ENCODE measurements around the gene TOMM6. TPM values are rescaled to one million over a fixed set of nuclear protein-coding genes. Genes with fewer than 3 reads are reported as not detected.

The TOMM6 gene
- total RNA-seq, 1 experiment from 2014 or later, result 192 TPM

DNA sequence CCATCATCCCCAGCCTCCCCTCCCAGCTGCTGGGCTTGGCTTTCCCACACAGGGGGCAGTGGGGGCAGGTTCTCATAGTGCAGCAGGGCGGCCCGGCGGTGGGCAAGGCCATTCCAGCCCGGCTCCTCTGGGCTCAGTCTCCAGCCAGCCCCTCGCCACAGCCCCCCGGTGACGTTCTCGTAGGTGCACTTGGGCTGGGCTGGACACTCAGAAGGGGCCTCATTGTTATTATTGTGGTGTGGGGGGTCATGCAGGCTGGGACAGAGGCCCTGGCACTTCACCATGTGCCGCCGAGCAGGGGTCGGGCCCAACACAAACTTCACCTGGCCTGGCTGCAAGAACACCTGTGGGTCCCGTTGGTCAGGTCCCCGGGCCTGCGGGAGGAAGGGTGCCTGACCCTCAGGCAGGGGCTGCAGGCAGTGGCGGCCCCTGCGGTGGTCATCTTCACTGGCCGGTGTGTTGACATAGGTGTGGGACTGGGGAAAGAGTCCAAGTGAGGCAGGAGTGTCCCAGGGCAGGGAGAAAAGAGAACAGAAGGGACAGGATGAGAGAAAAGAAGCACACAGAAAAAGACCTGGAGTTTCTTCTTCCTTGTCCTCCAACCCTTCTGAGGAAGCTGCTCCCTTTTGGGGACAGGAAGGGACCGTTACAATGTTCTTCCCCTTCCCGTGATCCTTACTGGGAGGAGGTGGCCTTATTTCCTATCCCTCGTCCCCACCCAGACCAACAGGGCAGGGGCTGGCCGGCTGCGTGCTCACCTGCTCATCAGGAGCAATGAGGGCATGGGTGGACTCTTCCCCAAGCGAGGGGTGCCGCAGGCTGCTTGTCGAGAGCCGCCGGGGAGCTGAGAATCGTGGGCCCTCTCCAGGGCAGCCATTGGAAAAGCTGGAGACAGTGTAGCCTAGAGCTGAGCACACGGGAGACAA, 16.2 kb upstream of the TOMM6 start:
- no peak overlapping the region for H3K4me3 ChIP-seq
- no peaks in the 10 kb centered on the region for H3K4me1 ChIP-seq (replicated peaks)
- no peak for DNase-seq (ENCODE audit: low read depth in 1 of 2, low spot score in 2 of 2)
- H3K36me3 ChIP-seq, result peaks cover 35% of the 10 kb centered on the region
- no peaks in the 10 kb centered on the region for H3K27me3 ChIP-seq (replicated peaks)
- H3K9me3 ChIP-seq (replicated peaks), result no peaks in the 10 kb centered on the region
- no peak overlapping the region for H3K27ac ChIP-seq

GRCh38 chr6:41774841-41775240, 12.7 kb upstream of the TOMM6 start:
- Histone ChIP-seq H3K27ac (no peak overlapping the region), H3K9me3 (replicated peaks) (no peaks in the 10 kb centered on the region), H3K36me3 (peaks cover 35% of the 10 kb centered on the region), H3K4me3 (no peak overlapping the region), H3K27me3 (replicated peaks) (no peaks in the 10 kb centered on the region), H3K4me1 (replicated peaks) (0 out of 2 replicates have a peak, but pooled peaks cover 4% of the 10 kb centered on the region)
- DNase-seq (ENCODE audit: low read depth in 1 of 2, low spot score in 2 of 2), result no peak

DNA sequence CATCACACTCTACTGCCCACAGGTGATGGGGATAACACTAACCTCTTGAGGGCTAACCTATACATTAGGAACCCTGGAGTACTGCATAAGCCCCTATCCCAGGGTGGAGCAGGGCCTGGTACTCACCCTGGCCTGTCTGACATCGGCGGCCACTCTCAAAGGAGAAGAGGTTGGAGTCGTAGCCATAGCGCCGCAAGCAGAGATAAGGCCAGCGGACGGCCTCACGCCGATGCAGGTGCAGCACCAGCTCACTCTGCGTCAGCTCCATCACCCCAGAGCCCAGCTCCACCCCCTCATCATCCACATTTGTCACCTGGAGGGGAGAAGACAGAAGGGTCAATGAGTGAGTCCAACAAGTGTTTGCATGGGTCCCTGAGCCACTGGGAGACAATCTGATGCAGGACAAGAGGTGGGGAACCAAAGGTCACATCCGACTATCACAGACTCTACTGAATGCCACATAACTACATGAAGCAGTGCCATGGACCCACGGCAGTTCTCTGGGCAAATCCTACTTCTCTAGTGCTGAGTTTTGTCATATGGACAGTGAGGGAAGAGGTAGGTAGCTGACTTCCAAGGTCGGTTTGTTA, 12.1 kb upstream of the TOMM6 start:
- no peak overlapping the region for H3K4me3 ChIP-seq
- H3K36me3 ChIP-seq, result peaks cover 35% of the 10 kb centered on the region
- no peaks in the 10 kb centered on the region for H3K27me3 ChIP-seq (replicated peaks)
- DNase-seq (ENCODE audit: low read depth in 1 of 2, low spot score in 2 of 2), result no peak
- no peak overlapping the region for H3K27ac ChIP-seq
- no peaks in the 10 kb centered on the region for H3K9me3 ChIP-seq (replicated peaks)
- H3K4me1 ChIP-seq (replicated peaks), result 0 out of 2 replicates have a peak, but pooled peaks cover 4% of the 10 kb centered on the region

DNA sequence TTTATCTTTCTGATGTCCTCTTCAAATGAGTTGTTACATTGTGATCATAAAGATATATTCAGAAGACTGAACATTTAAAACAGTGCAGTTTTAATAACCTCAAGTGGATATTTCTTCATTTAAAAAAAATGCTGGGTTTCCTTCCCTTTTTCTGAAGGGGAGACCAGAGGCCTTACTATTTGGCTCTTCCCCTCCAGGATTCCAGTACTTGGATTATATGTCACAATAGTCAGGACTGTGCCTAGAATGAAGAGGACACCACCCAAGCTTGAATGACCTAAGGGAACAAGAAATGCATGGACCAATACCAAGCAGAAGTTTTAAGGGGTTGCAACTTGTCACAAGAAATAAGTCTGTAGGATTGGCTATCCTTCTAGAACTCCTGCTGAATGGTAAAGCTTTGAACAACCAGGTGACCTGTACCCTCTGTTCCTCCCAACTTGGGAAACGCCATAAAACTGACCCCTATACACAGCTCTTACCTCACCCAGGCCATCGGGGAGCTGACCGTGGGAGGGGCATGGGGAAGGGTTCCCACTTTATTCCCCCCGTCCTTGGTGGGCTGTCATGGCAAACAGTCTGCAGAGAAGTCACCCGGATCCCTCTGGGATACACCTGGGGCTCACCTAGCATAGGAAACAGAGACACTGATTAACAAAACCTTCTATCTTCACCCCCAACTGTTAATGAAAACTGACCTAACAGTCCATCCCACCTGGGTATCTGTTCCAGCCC, 9.8 kb upstream of the TOMM6 start:
- Histone ChIP-seq H3K27ac (no peak overlapping the region), H3K36me3 (peaks cover 20% of the 10 kb centered on the region), H3K27me3 (replicated peaks) (0 out of 2 replicates have a peak, but pooled peaks cover 6% of the 10 kb centered on the region), H3K4me3 (no peak overlapping the region), H3K4me1 (replicated peaks) (peaks cover 8% of the 10 kb centered on the region; the same call in 1 of the 2 replicates), H3K9me3 (replicated peaks) (no peaks in the 10 kb centered on the region)
- no peak for DNase-seq (ENCODE audit: low read depth in 1 of 2, low spot score in 2 of 2)

DNA sequence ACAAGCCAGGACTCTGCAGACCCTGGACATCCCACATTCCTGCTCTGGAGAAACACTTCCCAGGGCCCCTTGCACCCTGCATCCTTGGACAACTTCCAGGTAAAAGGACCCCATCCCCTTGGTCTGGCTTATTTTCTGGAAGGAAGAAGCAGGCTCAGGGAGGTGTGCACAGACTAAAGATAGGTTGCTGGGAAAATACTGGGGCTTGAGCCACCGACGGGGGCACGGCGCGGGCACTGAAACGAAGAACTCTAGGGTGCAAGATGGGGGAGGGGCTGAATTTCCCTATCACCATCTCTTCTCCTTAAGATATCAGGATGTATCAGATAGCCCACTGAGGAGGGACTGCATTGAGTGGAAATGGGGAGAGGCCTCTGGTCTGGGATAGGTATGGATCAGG, 8.6 kb upstream of the TOMM6 start:
- no peak overlapping the region for H3K27ac ChIP-seq
- H3K9me3 ChIP-seq (replicated peaks), result no peaks in the 10 kb centered on the region
- 0 out of 2 replicates have a peak, but pooled peaks cover 6% of the 10 kb centered on the region for H3K27me3 ChIP-seq (replicated peaks)
- DNase-seq (ENCODE audit: low read depth in 1 of 2, low spot score in 2 of 2), result no peak
- peak overlapping the region; percentile 47 for H3K4me3 ChIP-seq
- H3K36me3 ChIP-seq, result peaks cover 15% of the 10 kb centered on the region
- H3K4me1 ChIP-seq (replicated peaks), result peaks cover 8% of the 10 kb centered on the region; the same call in 1 of the 2 replicates

DNA sequence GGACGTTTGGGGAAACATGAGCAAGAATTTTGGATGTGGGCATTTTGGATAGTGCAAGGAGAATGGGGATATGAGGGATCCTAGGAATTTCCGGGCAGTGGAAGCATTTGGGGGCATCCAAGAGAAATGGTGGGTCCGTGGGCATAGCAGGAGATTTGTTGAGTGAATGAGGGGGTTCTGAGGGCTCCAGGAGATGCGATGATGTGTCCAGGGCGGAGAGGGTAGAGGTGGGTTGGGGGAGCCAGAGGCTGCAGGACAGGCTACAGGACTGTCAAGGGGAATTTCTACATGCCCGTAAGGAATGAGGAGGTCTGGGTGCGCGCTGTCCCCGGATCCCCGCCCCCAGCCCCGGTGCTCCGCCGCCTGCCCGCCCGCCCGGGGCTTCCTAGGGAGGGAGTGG, 8.2 kb upstream of the TOMM6 start:
- Histone ChIP-seq H3K4me1 (replicated peaks) (peaks cover 8% of the 10 kb centered on the region; the same call in 1 of the 2 replicates), H3K36me3 (peaks cover 10% of the 10 kb centered on the region), H3K9me3 (replicated peaks) (no peaks in the 10 kb centered on the region), H3K27me3 (replicated peaks) (0 out of 2 replicates have a peak, but pooled peaks cover 6% of the 10 kb centered on the region), H3K4me3 (peak overlapping the region; percentile 47), H3K27ac (no peak overlapping the region)
- DNase-seq (ENCODE audit: low read depth in 1 of 2, low spot score in 2 of 2), result no peak

DNA sequence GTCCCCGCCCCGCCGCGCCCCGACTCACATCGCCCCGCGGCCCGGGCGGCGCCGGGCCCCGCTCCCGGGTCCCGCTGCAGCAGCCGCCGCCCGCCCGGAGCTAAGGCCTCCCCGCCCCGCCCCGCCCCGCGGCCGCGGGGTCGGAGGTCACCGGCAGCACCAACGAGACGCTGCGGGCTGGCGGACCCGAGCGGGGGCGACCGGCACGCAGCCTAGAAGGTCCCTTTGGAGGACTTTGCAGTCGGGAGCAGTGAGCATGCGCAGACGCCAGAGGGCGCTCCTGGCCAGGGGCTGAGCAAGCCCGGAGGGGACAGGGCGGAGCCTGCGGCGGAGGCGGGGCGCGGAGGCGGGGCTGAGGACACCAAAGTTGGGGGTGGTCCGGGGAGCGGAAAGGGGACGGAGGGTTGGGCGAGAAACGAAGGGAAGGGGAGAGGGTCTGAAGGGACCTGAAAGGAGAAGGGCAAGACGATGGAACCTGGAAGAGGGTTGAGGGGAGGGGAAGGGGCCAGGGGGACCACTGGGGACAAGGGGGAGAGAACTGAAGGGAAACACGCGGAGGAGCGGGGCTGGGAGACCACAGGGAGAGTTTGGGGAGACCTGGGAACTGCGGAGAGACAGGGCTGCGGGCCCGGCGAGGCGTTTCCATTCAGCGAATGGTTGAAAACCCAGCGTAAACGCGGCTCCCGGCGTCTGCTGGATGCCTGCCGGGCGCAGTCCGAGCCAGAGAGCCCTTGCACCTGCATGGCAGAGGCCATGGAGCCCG, 7.5 kb upstream of the TOMM6 start, which contains the start of gene FRS3:
Gene FRS3, minus strand, starts transcription at position 113 of the 763 bp plus-strand sequence. CDS start 2,913 bp downstream, outside the sequence.
- H3K27me3 ChIP-seq (replicated peaks), result 0 out of 2 replicates have a peak, but pooled peaks cover 6% of the 10 kb centered on the region
- no peaks in the 10 kb centered on the region for H3K9me3 ChIP-seq (replicated peaks)
- H3K27ac ChIP-seq, result no peak within 1 kb of the TSS
- peaks cover 8% of the 10 kb centered on the region; the same call in 1 of the 2 replicates for H3K4me1 ChIP-seq (replicated peaks)
- peak within 1 kb of the TSS; percentile 47 for H3K4me3 ChIP-seq
- peak; percentile 85 to 96 for DNase-seq (ENCODE audit: low read depth in 1 of 2, low spot score in 2 of 2)
- peaks cover 8% of the 10 kb centered on the region for H3K36me3 ChIP-seq

DNA sequence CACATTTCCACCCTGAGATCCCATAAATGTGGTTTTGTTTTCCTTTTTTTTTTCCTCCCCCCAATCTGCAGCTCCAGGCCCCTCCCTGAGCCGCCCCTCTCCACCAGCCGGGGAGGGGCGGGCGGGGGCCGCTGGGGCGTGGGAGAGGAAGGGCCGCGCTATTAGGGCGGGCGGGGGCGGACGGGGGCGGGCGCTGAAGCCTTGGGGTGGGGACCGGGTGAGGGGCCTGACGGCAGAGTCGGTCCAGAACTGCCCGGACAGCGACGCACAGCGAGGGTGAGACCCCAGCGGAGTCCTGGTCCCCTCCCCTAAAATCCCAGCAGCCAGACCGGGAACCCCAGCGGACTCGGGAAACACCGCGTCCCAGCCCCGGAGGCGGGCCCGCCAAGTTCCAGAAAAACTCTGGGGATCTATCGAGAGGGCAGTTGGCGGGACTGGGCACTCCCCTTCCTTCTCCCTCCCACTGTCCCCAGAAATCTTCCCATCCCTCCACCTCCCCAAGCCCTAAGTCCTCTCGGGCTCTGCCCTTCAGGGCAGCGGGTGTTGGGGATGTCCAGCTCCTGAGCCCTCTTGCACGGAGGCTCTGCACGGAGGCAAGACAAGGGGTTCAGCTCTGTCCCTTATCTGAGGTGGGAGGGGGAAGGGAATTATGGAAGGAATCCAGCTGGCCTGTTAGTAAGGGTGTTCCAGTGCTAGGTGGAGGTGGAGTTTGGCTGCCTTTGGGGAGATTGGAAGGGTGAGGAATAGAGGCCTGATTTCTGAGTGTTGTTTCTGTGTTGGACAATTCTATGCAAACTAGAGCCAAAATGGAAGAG, 6.7 kb upstream of the TOMM6 start, which contains the start of gene PRICKLE4:
Gene PRICKLE4, plus strand, starts transcription at position 232 of the 815 bp plus-strand sequence. CDS start 2,692 bp downstream, outside the sequence.
- Histone ChIP-seq H3K9me3 (replicated peaks) (no peaks in the 10 kb centered on the region), H3K27me3 (replicated peaks) (0 out of 2 replicates have a peak, but pooled peaks cover 6% of the 10 kb centered on the region), H3K36me3 (peaks cover under 1% of the 10 kb centered on the region; the same call in 1 of the 2 replicates), H3K4me3 (peak within 1 kb of the TSS; percentile 47), H3K4me1 (replicated peaks) (peaks cover 9% of the 10 kb centered on the region), H3K27ac (no peak within 1 kb of the TSS)
- no peak for DNase-seq (ENCODE audit: low read depth in 1 of 2, low spot score in 2 of 2)

DNA sequence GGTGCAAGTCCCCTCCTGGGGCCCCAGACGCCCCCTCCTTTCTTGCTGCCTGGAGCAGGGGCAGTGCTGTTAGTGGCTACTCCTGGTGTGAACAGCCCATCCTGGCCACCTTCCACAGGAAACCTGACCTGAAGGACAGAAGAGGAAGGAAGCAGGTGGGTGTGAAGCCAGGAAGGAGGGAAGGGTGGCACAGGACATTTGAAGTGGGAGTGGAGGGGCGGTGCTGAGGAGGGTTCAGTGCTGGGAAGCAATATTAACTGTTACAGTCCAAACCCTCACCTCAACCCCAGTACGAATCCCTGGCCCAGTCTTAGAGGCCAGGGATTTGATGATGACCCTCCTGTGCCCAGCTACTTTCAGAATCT, 6.1 kb upstream of the TOMM6 start:
- Histone ChIP-seq H3K27me3 (replicated peaks) (0 out of 2 replicates have a peak, but pooled peaks cover 6% of the 10 kb centered on the region), H3K4me3 (no peak overlapping the region), H3K27ac (no peak overlapping the region), H3K9me3 (replicated peaks) (no peaks in the 10 kb centered on the region), H3K4me1 (replicated peaks) (peaks cover 15% of the 10 kb centered on the region), H3K36me3 (0 out of 2 replicates have a peak, but pooled peaks cover 4% of the 10 kb centered on the region)
- DNase-seq (ENCODE audit: low read depth in 1 of 2, low spot score in 2 of 2), result no peak

- 0 out of 2 replicates have a peak, but pooled peaks cover 6% of the 10 kb centered on the region for H3K27me3 ChIP-seq (replicated peaks)
- no peak for DNase-seq (ENCODE audit: low read depth in 1 of 2, low spot score in 2 of 2)
- H3K4me1 ChIP-seq (replicated peaks), result peaks cover 16% of the 10 kb centered on the region
- H3K36me3 ChIP-seq, result 0 out of 2 replicates have a peak, but pooled peaks cover 4% of the 10 kb centered on the region
- no peaks in the 10 kb centered on the region for H3K9me3 ChIP-seq (replicated peaks)
- no peak overlapping the region for H3K4me3 ChIP-seq
- H3K27ac ChIP-seq, result no peak overlapping the region
Measured at GRCh38 chr6:41783106-41783780, 4.3 kb upstream of the TOMM6 start.

DNA sequence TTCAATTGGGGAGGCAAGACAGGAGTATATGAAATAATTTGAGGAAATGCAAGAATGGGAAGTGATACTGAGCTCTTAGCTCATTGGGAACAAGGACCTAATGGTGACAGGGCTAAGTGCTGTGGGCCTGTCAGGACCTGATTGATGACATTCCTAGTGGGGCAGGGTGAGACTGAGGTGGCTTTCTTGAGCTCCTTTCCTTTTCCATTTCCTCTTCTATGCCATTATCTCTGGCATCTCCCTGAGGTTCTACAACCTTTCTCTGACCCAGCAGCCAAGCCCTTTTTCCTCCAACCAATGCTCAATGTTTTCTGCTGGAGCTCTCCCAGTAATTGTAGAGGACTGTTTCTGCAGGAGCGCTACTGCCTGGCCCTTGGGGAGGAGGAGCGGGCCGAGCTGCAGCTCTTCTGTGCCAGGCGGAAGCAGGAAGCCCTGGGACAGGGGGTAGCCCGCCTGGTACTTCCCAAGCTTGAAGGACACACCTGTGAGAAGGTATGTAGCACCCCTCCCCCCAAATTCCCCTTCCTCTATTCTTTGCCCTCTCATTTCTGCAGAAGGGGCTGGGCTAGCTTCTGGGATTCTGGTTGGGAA, 2.8 kb upstream of the TOMM6 start:
- no peak for DNase-seq (ENCODE audit: low read depth in 1 of 2, low spot score in 2 of 2)
- Histone ChIP-seq H3K27ac (no peak overlapping the region), H3K4me3 (no peak overlapping the region), H3K4me1 (replicated peaks) (peaks cover 17% of the 10 kb centered on the region), H3K36me3 (peaks cover 17% of the 10 kb centered on the region), H3K9me3 (replicated peaks) (no peaks in the 10 kb centered on the region), H3K27me3 (replicated peaks) (0 out of 2 replicates have a peak, but pooled peaks cover 6% of the 10 kb centered on the region)

Data from SJSA1 (cell line).